ENCODE results near the gene CPXM2.
"Not testable (repeated sequence)": the region's sequence is repeated elsewhere in the genome, so short reads cannot be mapped to it uniquely, and the experiment has no call there.

Gene CPXM2

GRCh38 chr10:123746520-123746919 is 145.1 kb downstream of the CPXM2 start:
- ATAC-seq (no peak), DNase-seq (ENCODE audit: low spot score in 2 of 2) (no peak)
- Mint-ChIP-seq H3K4me3 (no peak overlapping the region), H3K27ac (no peak overlapping the region), H3K36me3 (no peaks in the 10 kb centered on the region), H3K9me3 (peaks cover 3% of the 10 kb centered on the region), H3K4me1 (no peaks in the 10 kb centered on the region)

DNA sequence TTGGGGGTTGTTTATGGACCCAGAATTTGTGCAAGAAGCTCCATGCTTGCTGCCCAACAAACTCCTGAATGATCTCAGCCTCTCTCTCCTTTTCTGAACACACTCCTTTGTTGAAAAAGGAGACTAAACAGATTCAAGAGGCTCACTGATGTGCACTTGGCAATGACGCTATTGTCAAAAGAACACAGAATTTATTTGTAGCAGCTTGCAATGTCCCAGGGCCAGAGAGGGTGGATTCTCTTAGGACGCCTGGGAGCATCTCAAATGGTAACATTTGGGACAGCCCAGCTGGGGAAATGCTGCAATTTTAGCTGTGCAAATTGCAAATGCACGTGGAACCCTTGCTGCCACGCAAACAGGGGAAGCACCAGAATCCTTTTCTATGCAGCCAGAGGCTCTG is 145.5 kb downstream of the CPXM2 start:
- H3K9me3 Mint-ChIP-seq, result peaks cover 3% of the 10 kb centered on the region
- H3K4me3 Mint-ChIP-seq, result no peak overlapping the region
- no peaks in the 10 kb centered on the region for H3K36me3 Mint-ChIP-seq
- H3K4me1 Mint-ChIP-seq, result no peaks in the 10 kb centered on the region
- no peak for ATAC-seq
- H3K27ac Mint-ChIP-seq, result no peak overlapping the region
- DNase-seq (ENCODE audit: low spot score in 2 of 2), result no peak

GRCh38 chr10:123744224-123744536 is 147.4 kb downstream of the CPXM2 start:
- H3K9me3 Mint-ChIP-seq, result no peaks in the 10 kb centered on the region
- H3K36me3 Mint-ChIP-seq, result no peaks in the 10 kb centered on the region
- H3K4me3 Mint-ChIP-seq, result no peak overlapping the region
- no peaks in the 10 kb centered on the region for H3K4me1 Mint-ChIP-seq
- H3K27ac Mint-ChIP-seq, result no peak overlapping the region
- DNase-seq (ENCODE audit: low spot score in 2 of 2) (no peak), ATAC-seq (no peak)

DNA sequence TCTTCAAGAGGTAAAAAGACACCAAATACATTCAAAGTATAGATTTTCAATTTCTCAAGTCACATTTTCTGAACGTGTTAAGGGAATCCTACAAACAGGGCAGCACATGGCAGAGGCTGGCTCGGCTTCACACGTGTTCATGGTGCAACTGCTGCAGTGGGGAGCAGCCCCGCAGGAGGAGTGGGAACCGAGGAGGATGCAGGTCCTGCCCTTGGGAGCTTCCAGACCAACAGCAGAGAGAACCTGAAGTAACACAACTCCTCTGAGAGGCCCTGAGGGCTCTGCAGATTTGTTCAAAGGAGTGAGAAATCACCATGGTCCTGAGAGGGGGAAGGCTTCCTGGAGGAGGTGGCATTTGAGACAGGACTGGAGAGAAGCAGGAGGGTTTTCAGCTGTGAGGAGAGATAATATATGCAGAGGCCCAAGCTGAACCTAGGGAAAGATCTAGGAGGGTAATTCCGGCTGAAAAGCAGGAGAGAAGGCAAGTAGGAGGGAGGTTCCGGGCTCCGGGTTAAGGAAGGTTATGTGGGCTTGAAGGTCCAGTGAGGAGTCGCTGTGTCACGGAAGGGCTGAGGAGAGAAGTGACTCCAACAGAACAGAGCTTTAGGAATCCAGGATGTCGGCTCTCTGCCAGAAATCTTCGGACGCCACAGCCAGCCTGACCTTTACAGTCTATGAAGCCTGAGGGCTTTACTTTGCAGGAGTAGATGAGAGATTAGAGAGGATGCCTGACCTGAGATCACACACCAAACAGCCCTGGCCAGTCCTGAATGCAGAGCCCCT is 148.0 kb downstream of the CPXM2 start:
- Mint-ChIP-seq H3K27ac (no peak overlapping the region), H3K9me3 (peaks cover 2% of the 10 kb centered on the region), H3K4me3 (no peak overlapping the region), H3K36me3 (no peaks in the 10 kb centered on the region), H3K4me1 (no peaks in the 10 kb centered on the region)
- ATAC-seq (no peak), DNase-seq (ENCODE audit: low spot score in 2 of 2) (no peak)

GRCh38 chr10:123742751-123743440 is 148.7 kb downstream of the CPXM2 start:
- Mint-ChIP-seq H3K4me1 (no peaks in the 10 kb centered on the region), H3K27ac (no peak overlapping the region), H3K9me3 (peaks cover 2% of the 10 kb centered on the region), H3K36me3 (no peaks in the 10 kb centered on the region), H3K4me3 (no peak overlapping the region)
- ATAC-seq, result no peak
- DNase-seq (ENCODE audit: low spot score in 2 of 2), result no peak

DNA sequence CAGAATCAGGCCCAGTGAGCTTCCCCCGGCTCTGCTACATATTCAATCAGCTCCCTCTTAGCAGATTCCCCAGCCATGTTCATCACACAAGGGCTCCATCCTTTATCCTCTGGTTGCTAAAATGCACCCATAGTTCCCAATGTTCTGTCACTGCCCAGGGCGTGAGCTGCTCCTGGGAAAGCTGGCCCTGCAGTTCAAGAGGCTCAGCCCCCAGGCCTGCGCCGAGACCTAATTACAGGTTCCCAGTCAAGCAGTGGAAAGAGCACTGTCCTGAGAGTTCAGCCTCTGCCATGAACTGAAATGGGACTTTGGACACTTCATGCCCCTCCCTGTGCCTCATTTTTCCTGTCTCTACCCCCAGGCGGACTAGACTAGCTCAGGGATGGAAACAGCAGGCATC is 149.9 kb downstream of the CPXM2 start:
- H3K4me1 Mint-ChIP-seq, result no peaks in the 10 kb centered on the region
- H3K36me3 Mint-ChIP-seq, result no peaks in the 10 kb centered on the region
- no peak overlapping the region for H3K4me3 Mint-ChIP-seq
- H3K9me3 Mint-ChIP-seq, result peaks cover 2% of the 10 kb centered on the region
- DNase-seq (ENCODE audit: low spot score in 2 of 2), result no peak
- ATAC-seq, result no peak
- no peak overlapping the region for H3K27ac Mint-ChIP-seq

GRCh38 chr10:123741146-123741545 is 150.5 kb downstream of the CPXM2 start:
- Mint-ChIP-seq H3K9me3 (peaks cover 2% of the 10 kb centered on the region), H3K4me3 (no peak overlapping the region), H3K36me3 (no peaks in the 10 kb centered on the region), H3K27ac (no peak overlapping the region), H3K4me1 (no peaks in the 10 kb centered on the region)
- no peak for DNase-seq (ENCODE audit: low spot score in 2 of 2)
- no peak for ATAC-seq

DNA sequence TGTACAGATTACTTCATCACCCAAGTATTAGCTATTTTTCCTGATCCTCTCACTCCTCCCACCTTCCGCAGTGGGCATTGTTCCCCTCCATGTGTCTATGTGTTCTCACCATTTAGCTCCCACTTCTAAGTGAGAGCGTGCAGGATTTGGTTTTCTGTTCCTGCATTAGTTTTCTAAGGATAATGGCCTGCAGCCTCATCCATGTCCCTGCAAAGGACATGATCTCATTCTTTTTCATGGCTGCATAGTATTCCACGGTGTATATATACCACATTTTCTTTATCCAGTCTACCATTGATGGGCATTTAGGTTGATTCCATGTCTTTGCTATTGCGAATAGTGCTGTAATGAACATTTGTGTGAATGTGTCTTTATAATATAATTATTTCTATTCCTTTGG is 154.7 kb downstream of the CPXM2 start:
- not testable (repeated sequence) for H3K36me3 Mint-ChIP-seq; H3K4me1 Mint-ChIP-seq; H3K4me3 Mint-ChIP-seq; DNase-seq (ENCODE audit: low spot score in 2 of 2); ATAC-seq; H3K9me3 Mint-ChIP-seq; H3K27ac Mint-ChIP-seq

GRCh38 chr10:123729523-123729922 is 162.1 kb downstream of the CPXM2 start:
- Mint-ChIP-seq H3K4me3 (no peak overlapping the region), H3K27ac (no peak overlapping the region), H3K9me3 (no peaks in the 10 kb centered on the region), H3K36me3 (no peaks in the 10 kb centered on the region), H3K4me1 (no peaks in the 10 kb centered on the region)
- DNase-seq (ENCODE audit: low spot score in 2 of 2), result no peak
- no peak for ATAC-seq

DNA sequence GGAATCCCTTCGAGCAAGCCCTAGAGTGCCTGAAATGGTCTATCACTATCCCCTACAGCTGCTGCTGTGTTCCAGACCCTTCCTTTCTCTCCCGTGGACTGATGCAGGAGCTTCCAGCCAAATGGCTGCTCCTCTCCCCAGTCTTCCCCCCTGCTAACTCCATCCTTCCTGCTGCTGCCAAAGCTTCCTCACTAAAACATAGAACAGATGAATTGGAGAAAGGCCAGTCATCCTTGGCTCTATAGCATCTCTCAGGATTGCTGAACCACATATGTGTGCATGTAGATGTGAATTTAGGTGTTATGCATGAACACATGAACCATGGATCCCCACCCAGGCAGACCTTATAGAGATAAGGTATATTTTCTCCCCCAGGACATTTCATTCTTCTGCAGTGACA is 164.8 kb downstream of the CPXM2 start:
- Mint-ChIP-seq H3K27ac (no peak overlapping the region), H3K4me3 (no peak overlapping the region), H3K4me1 (no peaks in the 10 kb centered on the region), H3K9me3 (no peaks in the 10 kb centered on the region), H3K36me3 (no peaks in the 10 kb centered on the region)
- ATAC-seq, result no peak
- DNase-seq (ENCODE audit: low spot score in 2 of 2), result no peak

DNA sequence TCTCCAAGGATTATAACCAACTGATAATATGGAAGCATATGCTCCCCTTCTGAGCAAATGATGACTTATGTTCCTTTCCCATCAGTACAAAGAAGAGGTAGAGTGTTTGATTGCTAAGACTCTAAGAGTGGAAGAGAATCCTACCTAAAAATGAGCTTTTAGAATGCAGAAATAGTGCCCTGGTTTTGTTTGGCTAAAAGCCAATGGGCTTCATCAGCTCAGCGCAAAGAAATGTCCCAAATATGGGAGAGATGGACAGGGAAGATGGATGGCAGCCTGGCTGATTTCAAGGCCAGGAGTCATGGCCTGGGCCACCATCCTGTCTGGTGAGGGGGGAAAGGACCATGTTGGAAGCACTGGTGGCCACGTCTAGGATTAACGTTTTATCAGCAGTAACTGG is 165.2 kb downstream of the CPXM2 start:
- Mint-ChIP-seq H3K4me1 (no peaks in the 10 kb centered on the region), H3K4me3 (no peak overlapping the region), H3K27ac (no peak overlapping the region), H3K36me3 (no peaks in the 10 kb centered on the region), H3K9me3 (no peaks in the 10 kb centered on the region)
- ATAC-seq (no peak), DNase-seq (ENCODE audit: low spot score in 2 of 2) (no peak)

- ATAC-seq, result no peak
- Mint-ChIP-seq H3K4me1 (no peaks in the 10 kb centered on the region), H3K36me3 (no peaks in the 10 kb centered on the region), H3K9me3 (no peaks in the 10 kb centered on the region), H3K4me3 (no peak overlapping the region), H3K27ac (no peak overlapping the region)
- DNase-seq (ENCODE audit: low spot score in 2 of 2), result no peak
Measured at GRCh38 chr10:123724747-123725146, 166.9 kb downstream of the CPXM2 start.

GRCh38 chr10:123722351-123722750 is 169.3 kb downstream of the CPXM2 start:
- Mint-ChIP-seq H3K27ac (no peak overlapping the region), H3K36me3 (no peaks in the 10 kb centered on the region), H3K9me3 (no peaks in the 10 kb centered on the region), H3K4me1 (no peaks in the 10 kb centered on the region), H3K4me3 (no peak overlapping the region)
- ATAC-seq (no peak), DNase-seq (ENCODE audit: low spot score in 2 of 2) (no peak)

- ATAC-seq, result no peak
Measured at GRCh38 chr10:123721441-123722049, 170.1 kb downstream of the CPXM2 start.

DNA sequence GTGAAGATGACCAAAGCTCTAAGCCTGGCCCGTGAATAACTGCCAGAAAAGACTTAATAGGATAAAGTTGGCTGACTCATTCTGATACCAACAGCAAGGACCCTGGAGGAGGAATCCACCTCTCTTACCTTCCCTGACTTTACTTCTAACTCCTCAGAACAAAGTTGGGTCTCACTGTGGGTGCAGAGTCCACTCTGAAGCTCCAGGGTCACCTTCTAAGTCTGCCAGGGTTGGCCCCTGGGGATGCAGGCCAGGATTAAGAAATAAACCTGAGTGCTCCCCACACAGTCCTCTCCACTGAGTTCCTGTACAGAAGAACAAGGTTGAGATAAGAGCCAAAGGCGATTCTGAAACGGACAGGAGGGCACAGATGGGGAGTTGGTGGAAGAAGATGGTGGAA is 171.1 kb downstream of the CPXM2 start:
- Mint-ChIP-seq H3K27ac (no peak overlapping the region), H3K4me3 (no peak overlapping the region), H3K36me3 (no peaks in the 10 kb centered on the region), H3K4me1 (no peaks in the 10 kb centered on the region), H3K9me3 (no peaks in the 10 kb centered on the region)
- DNase-seq (ENCODE audit: low spot score in 2 of 2), result no peak
- ATAC-seq, result no peak

More at GRCh38 chr10:123721441-123722049, 170.1 kb downstream of the CPXM2 start:
- Mint-ChIP-seq H3K36me3 (no peaks in the 10 kb centered on the region), H3K27ac (no peak overlapping the region), H3K4me3 (no peak overlapping the region), H3K9me3 (no peaks in the 10 kb centered on the region), H3K4me1 (no peaks in the 10 kb centered on the region)
- DNase-seq (ENCODE audit: low spot score in 2 of 2), result no peak

- Mint-ChIP-seq H3K27ac (no peak overlapping the region), H3K4me3 (no peak overlapping the region), H3K9me3 (no peaks in the 10 kb centered on the region), H3K36me3 (no peaks in the 10 kb centered on the region), H3K4me1 (no peaks in the 10 kb centered on the region)
- ATAC-seq, result no peak
- no peak for DNase-seq (ENCODE audit: low spot score in 2 of 2)
Measured at GRCh38 chr10:123718544-123719060, 173.0 kb downstream of the CPXM2 start.
